ENCODE results near the gene ELF3.

GRCh38 chr1:202005958-202006357 lies 4.4 kb upstream of the ELF3 start:
- no peak for TF ChIP-seq CTCF (IDR thresholded peaks at IDR 0.05; ENCODE audit: poor library complexity, severe bottlenecking)
- no peak for TF ChIP-seq EP300 (conservative IDR thresholded peaks at IDR 0.05; ENCODE audit: poor library complexity, severe bottlenecking)
- no peak for TF ChIP-seq SMC3 (conservative IDR thresholded peaks at IDR 0.05; ENCODE audit: poor library complexity)
- TF ChIP-seq TAF1 (IDR thresholded peaks at IDR 0.05; ENCODE audit: low read depth) = no peak
- no peak for TF ChIP-seq EZH2 (IDR thresholded peaks at IDR 0.05; ENCODE audit: borderline replicate concordance, insufficient read depth, low read length, poor library complexity, severe bottlenecking)
- TF ChIP-seq POLR2AphosphoS5 (IDR thresholded peaks at IDR 0.05) = no peak

All from neural cell (in vitro differentiated cells).